ENCODE data around the gene AP5Z1. TPM values are rescaled to one million over a fixed set of nuclear protein-coding genes. Genes with fewer than 3 reads are reported as not detected.

The AP5Z1 gene
- total RNA-seq, 1 experiment from 2014 or later = 66.8 TPM

- Histone ChIP-seq H3K36me3 (ENCODE audit: control insufficient read depth, insufficient read depth, low read length) (peaks cover 1% of the 10 kb centered on the region; the same call in 1 of the 2 replicates), H3K4me1 (no peaks in the 10 kb centered on the region), H3K27me3 (replicated peaks; ENCODE audit: control insufficient read depth, insufficient read depth, low read length) (no peaks in the 10 kb centered on the region), H3K4me3 (ENCODE audit: low read depth, low read length) (no peak overlapping the region), H3K9me3 (no peaks in the 10 kb centered on the region)
- no TSS peak for BruUV-seq (replicated peaks)
- no peak for TF ChIP-seq CTCF (IDR thresholded peaks at IDR 0.05; ENCODE audit: insufficient read depth in 1 of 2, low read depth in 1 of 2, low read length in 1 of 2, severe bottlenecking in 1 of 2, unreplicated experiment in 1 of 2)
- POLR2A ChIA-PET = no interaction called here
- no peak overlapping the region for H3K4me3 Mint-ChIP-seq (ENCODE audit: unreplicated experiment)
- DNase-seq = no peak
- CTCF ChIA-PET = no interaction called here
- peaks cover 36% of the 10 kb centered on the region for H3K36me3 Mint-ChIP-seq (ENCODE audit: insufficient read depth, unreplicated experiment)
- no peak overlapping the region for H3K27ac Mint-ChIP-seq (ENCODE audit: unreplicated experiment)
- intact Hi-C loops (cut with micrococcal nuclease; ENCODE audit: unreplicated experiment) = no loop called here
- H3K9me3 Mint-ChIP-seq (ENCODE audit: unreplicated experiment) = no peaks in the 10 kb centered on the region
- H3K4me1 Mint-ChIP-seq (ENCODE audit: low read depth, unreplicated experiment) = no peaks in the 10 kb centered on the region
- H3K27me3 Mint-ChIP-seq (ENCODE audit: insufficient read depth, unreplicated experiment) = no peaks in the 10 kb centered on the region
Measured at GRCh38 chr7:4786015-4786414, 10.6 kb downstream of the AP5Z1 start.

- Mint-ChIP-seq H3K36me3 (ENCODE audit: insufficient read depth, unreplicated experiment) (peaks cover 42% of the 10 kb centered on the region), H3K9me3 (ENCODE audit: unreplicated experiment) (no peaks in the 10 kb centered on the region)
- intact Hi-C loops (cut with micrococcal nuclease; ENCODE audit: unreplicated experiment) = no loop called here
Measured at GRCh38 chr7:4787541-4787940, 12.1 kb downstream of the AP5Z1 start.

GRCh38 chr7:4787947-4788626 is 12.7 kb downstream of the AP5Z1 start:
- H3K27me3 ChIP-seq (replicated peaks; ENCODE audit: control insufficient read depth, insufficient read depth, low read length) = no peaks in the 10 kb centered on the region
- H3K9me3 ChIP-seq = no peaks in the 10 kb centered on the region
- intact Hi-C loops (cut with micrococcal nuclease; ENCODE audit: unreplicated experiment) = no loop called here
- H3K4me1 ChIP-seq = 0 out of 2 replicates have a peak, but pooled peaks cover 5% of the 10 kb centered on the region
- H3K36me3 ChIP-seq (ENCODE audit: control insufficient read depth, insufficient read depth, low read length) = no peaks in the 10 kb centered on the region
- Mint-ChIP-seq H3K9me3 (ENCODE audit: unreplicated experiment) (no peaks in the 10 kb centered on the region), H3K4me1 (ENCODE audit: low read depth, unreplicated experiment) (no peaks in the 10 kb centered on the region), H3K36me3 (ENCODE audit: insufficient read depth, unreplicated experiment) (peaks cover 42% of the 10 kb centered on the region), H3K27me3 (ENCODE audit: insufficient read depth, unreplicated experiment) (no peaks in the 10 kb centered on the region), H3K27ac (ENCODE audit: unreplicated experiment) (peak overlapping the region; percentile 67), H3K4me3 (ENCODE audit: unreplicated experiment) (no peak overlapping the region)
- BruUV-seq (replicated peaks) = no TSS peak
- POLR2A ChIA-PET = interaction anchor here (1.6 kb wide), 1 partner anchor 13 kb away, joined by 4 read pairs; the partner anchor contains the start of gene AP5Z1
- CTCF ChIA-PET = interaction anchor here (0.6 kb wide), 1 partner anchor 396 kb away, joined by 3 read pairs; no protein-coding TSS in a partner anchor
- TF ChIP-seq CTCF (IDR thresholded peaks at IDR 0.05; ENCODE audit: insufficient read depth in 1 of 2, low read depth in 1 of 2, low read length in 1 of 2, severe bottlenecking in 1 of 2, unreplicated experiment in 1 of 2) = no peak
- no peak overlapping the region for H3K4me3 ChIP-seq (ENCODE audit: low read depth, low read length)
- peak in 1 of 2 experiments; percentile 34 for DNase-seq

More at GRCh38 chr7:4787541-4787940, 12.1 kb downstream of the AP5Z1 start:
- Histone ChIP-seq H3K36me3 (ENCODE audit: control insufficient read depth, insufficient read depth, low read length) (no peaks in the 10 kb centered on the region), H3K4me1 (no peaks in the 10 kb centered on the region), H3K4me3 (ENCODE audit: low read depth, low read length) (no peak overlapping the region), H3K27me3 (replicated peaks; ENCODE audit: control insufficient read depth, insufficient read depth, low read length) (no peaks in the 10 kb centered on the region), H3K9me3 (no peaks in the 10 kb centered on the region)
- ChIA-PET POLR2A (no interaction called here), CTCF (no interaction called here)
- Mint-ChIP-seq H3K4me3 (ENCODE audit: unreplicated experiment) (no peak overlapping the region), H3K27ac (ENCODE audit: unreplicated experiment) (peak overlapping the region; percentile 67), H3K27me3 (ENCODE audit: insufficient read depth, unreplicated experiment) (no peaks in the 10 kb centered on the region), H3K4me1 (ENCODE audit: low read depth, unreplicated experiment) (no peaks in the 10 kb centered on the region)
- TF ChIP-seq CTCF (IDR thresholded peaks at IDR 0.05; ENCODE audit: insufficient read depth in 1 of 2, low read depth in 1 of 2, low read length in 1 of 2, severe bottlenecking in 1 of 2, unreplicated experiment in 1 of 2) = no peak
- no TSS peak for BruUV-seq (replicated peaks)
- no peak for DNase-seq

All from Caco-2 (cell line).